ENCODE results near the gene TENM3.

The TENM3 gene

DNA sequence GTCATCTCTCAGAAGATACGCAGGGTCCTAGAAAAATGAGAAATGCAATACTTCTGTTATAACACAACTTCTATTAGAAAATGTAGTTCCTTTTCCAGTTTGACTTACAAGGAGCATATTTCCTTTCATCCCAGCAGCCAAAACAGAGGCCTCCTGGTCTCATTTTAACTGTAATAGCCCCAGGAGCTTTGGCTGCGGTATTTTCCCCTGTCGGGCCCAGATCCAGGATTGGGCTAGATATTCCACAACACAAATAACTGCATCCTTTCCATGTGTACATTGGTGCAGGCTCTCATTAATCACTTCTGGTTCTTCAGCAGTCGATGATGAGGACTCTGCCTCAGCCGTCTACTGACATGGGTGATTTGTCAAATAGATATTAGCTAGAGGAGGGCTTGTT lies 166.1 kb downstream of the TENM3 start:
- Histone ChIP-seq H3K27me3 (ENCODE audit: control insufficient read depth, low read length) (no peaks in the 10 kb centered on the region), H3K27ac (ENCODE audit: low read depth, low read length) (no peak overlapping the region), H4K20me1 (ENCODE audit: control insufficient read depth, insufficient read depth, low read depth, low read length) (no peaks in the 10 kb centered on the region), H3K4me3 (ENCODE audit: low read length) (no peak overlapping the region), H3K4me2 (ENCODE audit: low read length) (no peak overlapping the region), H3K79me2 (ENCODE audit: control insufficient read depth, low read length) (no peaks in the 10 kb centered on the region), H3K9me3 (ENCODE audit: control insufficient read depth, insufficient read depth, low read length) (no peaks in the 10 kb centered on the region), H3K4me1 (ENCODE audit: control insufficient read depth, low read length) (no peaks in the 10 kb centered on the region), H3K36me3 (ENCODE audit: control insufficient read depth, low read length) (no peaks in the 10 kb centered on the region), H3K9me2 (replicated peaks; ENCODE audit: control insufficient read depth, low read length) (no peaks in the 10 kb centered on the region), H3F3A (ENCODE audit: control insufficient read depth, insufficient read depth) (no peaks in the 10 kb centered on the region)
- TF ChIP-seq EZH2phosphoT487 (IDR thresholded peaks at IDR 0.05; ENCODE audit: borderline replicate concordance, low read length): no peak
- TF ChIP-seq, protein P1, sequence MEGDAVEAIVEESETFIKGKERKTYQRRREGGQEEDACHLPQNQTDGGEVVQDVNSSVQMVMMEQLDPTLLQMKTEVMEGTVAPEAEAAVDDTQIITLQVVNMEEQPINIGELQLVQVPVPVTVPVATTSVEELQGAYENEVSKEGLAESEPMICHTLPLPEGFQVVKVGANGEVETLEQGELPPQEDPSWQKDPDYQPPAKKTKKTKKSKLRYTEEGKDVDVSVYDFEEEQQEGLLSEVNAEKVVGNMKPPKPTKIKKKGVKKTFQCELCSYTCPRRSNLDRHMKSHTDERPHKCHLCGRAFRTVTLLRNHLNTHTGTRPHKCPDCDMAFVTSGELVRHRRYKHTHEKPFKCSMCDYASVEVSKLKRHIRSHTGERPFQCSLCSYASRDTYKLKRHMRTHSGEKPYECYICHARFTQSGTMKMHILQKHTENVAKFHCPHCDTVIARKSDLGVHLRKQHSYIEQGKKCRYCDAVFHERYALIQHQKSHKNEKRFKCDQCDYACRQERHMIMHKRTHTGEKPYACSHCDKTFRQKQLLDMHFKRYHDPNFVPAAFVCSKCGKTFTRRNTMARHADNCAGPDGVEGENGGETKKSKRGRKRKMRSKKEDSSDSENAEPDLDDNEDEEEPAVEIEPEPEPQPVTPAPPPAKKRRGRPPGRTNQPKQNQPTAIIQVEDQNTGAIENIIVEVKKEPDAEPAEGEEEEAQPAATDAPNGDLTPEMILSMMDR (IDR thresholded peaks at IDR 0.05; ENCODE audit: low read depth, low read length, poor library complexity, severe bottlenecking): no peak

DNA sequence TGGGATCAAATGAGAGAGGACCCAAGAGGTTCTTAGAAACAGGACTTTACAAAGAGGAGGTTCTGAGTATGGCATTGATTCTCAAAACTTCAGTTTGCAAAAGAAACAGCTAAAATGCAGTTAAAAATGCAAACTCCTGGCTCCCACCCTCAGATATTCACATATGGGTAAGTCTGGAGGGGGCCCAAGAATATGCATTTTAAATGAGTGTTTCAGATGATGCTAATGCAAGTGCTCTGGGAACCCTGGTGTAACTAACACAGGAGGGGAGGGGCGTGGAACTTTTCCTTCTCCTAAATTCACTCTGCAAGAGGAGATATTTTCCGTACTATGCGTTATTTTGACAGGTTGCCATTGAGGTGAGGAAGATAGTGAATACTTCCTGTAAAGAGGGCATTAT lies 168.2 kb downstream of the TENM3 start:
- no peaks in the 10 kb centered on the region for H3K4me1 ChIP-seq (ENCODE audit: control insufficient read depth, low read length)
- no peak overlapping the region for H3K27ac ChIP-seq (ENCODE audit: low read depth, low read length)
- no peak overlapping the region for H3K4me3 ChIP-seq (ENCODE audit: low read length)
- no peak for TF ChIP-seq EZH2phosphoT487 (IDR thresholded peaks at IDR 0.05; ENCODE audit: borderline replicate concordance, low read length)
- TF ChIP-seq, protein P1 (IDR thresholded peaks at IDR 0.05; ENCODE audit: low read depth, low read length, poor library complexity, severe bottlenecking): no peak
- H3K36me3 ChIP-seq (ENCODE audit: control insufficient read depth, low read length): no peaks in the 10 kb centered on the region
- H3K27me3 ChIP-seq (ENCODE audit: control insufficient read depth, low read length): no peaks in the 10 kb centered on the region
- no peaks in the 10 kb centered on the region for H3K79me2 ChIP-seq (ENCODE audit: control insufficient read depth, low read length)
- no peaks in the 10 kb centered on the region for H3K9me3 ChIP-seq (ENCODE audit: control insufficient read depth, insufficient read depth, low read length)
- no peak overlapping the region for H3K4me2 ChIP-seq (ENCODE audit: low read length)
- H4K20me1 ChIP-seq (ENCODE audit: control insufficient read depth, insufficient read depth, low read depth, low read length): no peaks in the 10 kb centered on the region
- no peaks in the 10 kb centered on the region for H3F3A ChIP-seq (ENCODE audit: control insufficient read depth, insufficient read depth)
- H3K9me2 ChIP-seq (replicated peaks; ENCODE audit: control insufficient read depth, low read length): no peaks in the 10 kb centered on the region

DNA sequence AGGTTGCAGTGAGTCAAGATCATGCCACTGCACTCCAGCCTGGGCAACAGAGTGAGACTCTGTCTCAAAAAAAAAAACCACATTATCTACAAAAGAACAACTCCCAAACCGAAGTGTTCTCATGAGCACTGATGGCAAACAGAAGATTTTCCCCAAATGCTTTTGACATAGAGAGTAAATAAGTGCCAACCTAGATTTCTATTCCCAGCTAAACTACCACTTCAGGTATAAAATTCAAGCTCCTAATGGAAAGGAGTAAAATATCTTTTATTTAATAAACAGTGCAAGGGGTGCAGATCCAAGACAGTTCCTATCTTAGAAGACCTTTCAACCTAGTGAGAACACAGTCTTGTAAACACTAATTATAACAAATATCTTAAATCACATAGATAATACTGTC lies 170.3 kb downstream of the TENM3 start:
- no peaks in the 10 kb centered on the region for H4K20me1 ChIP-seq (ENCODE audit: control insufficient read depth, insufficient read depth, low read depth, low read length)
- H3K36me3 ChIP-seq (ENCODE audit: control insufficient read depth, low read length): no peaks in the 10 kb centered on the region
- no peaks in the 10 kb centered on the region for H3K4me1 ChIP-seq (ENCODE audit: control insufficient read depth, low read length)
- no peak overlapping the region for H3K4me2 ChIP-seq (ENCODE audit: low read length)
- no peak overlapping the region for H3K27ac ChIP-seq (ENCODE audit: low read depth, low read length)
- H3K27me3 ChIP-seq (ENCODE audit: control insufficient read depth, low read length): no peaks in the 10 kb centered on the region
- no peaks in the 10 kb centered on the region for H3K79me2 ChIP-seq (ENCODE audit: control insufficient read depth, low read length)
- TF ChIP-seq, protein P1 (IDR thresholded peaks at IDR 0.05; ENCODE audit: low read depth, low read length, poor library complexity, severe bottlenecking): no peak
- TF ChIP-seq EZH2phosphoT487 (IDR thresholded peaks at IDR 0.05; ENCODE audit: borderline replicate concordance, low read length): no peak
- no peaks in the 10 kb centered on the region for H3K9me2 ChIP-seq (replicated peaks; ENCODE audit: control insufficient read depth, low read length)
- H3F3A ChIP-seq (ENCODE audit: control insufficient read depth, insufficient read depth): no peaks in the 10 kb centered on the region
- H3K9me3 ChIP-seq (ENCODE audit: control insufficient read depth, insufficient read depth, low read length): no peaks in the 10 kb centered on the region
- H3K4me3 ChIP-seq (ENCODE audit: low read length): no peak overlapping the region

DNA sequence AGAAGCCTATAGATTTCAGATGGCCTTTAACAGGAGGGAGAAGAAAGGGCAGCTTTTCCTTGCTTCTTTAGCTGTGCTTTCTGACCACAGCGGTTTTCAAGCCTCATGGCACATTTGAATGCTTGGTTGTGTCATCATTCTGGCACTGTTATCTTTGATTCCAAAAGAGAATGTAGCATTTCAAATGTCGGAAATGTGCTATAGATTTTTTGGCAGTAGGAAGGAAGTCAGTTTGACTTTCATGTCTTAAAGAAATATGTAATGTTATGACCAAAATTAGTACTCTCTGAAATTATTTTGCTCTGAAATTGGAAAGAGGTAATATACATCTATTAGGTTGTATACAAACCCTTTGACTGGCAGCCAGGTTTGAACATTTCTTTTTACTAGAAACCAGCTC lies 171.9 kb downstream of the TENM3 start:
- Histone ChIP-seq H3K9me3 (ENCODE audit: control insufficient read depth, insufficient read depth, low read length) (no peaks in the 10 kb centered on the region), H3K79me2 (ENCODE audit: control insufficient read depth, low read length) (no peaks in the 10 kb centered on the region), H3K4me3 (ENCODE audit: low read length) (no peak overlapping the region), H3K4me2 (ENCODE audit: low read length) (no peak overlapping the region), H3K27me3 (ENCODE audit: control insufficient read depth, low read length) (no peaks in the 10 kb centered on the region), H3K9me2 (replicated peaks; ENCODE audit: control insufficient read depth, low read length) (no peaks in the 10 kb centered on the region), H3K27ac (ENCODE audit: low read depth, low read length) (no peak overlapping the region), H3K36me3 (ENCODE audit: control insufficient read depth, low read length) (no peaks in the 10 kb centered on the region), H4K20me1 (ENCODE audit: control insufficient read depth, insufficient read depth, low read depth, low read length) (no peaks in the 10 kb centered on the region), H3K4me1 (ENCODE audit: control insufficient read depth, low read length) (no peaks in the 10 kb centered on the region), H3F3A (ENCODE audit: control insufficient read depth, insufficient read depth) (no peaks in the 10 kb centered on the region)
- no peak for TF ChIP-seq EZH2phosphoT487 (IDR thresholded peaks at IDR 0.05; ENCODE audit: borderline replicate concordance, low read length)
- TF ChIP-seq, protein P1 (IDR thresholded peaks at IDR 0.05; ENCODE audit: low read depth, low read length, poor library complexity, severe bottlenecking): no peak
